ENCODE results near the gene MAGEB3. TPM values are rescaled to one million over a fixed set of nuclear protein-coding genes. Genes with fewer than 3 reads are reported as not detected.

MAGEB3 gene
- polyA plus RNA-seq, 1 experiment: not detected

GRCh38 chrX:30196322-30196721 lies 34.1 kb upstream of the MAGEB3 start:
- CTCF ChIA-PET: interaction anchor here (0.6 to 1.6 kb wide), 5 partner anchors 10 to 162 kb away, joined by 3 to 19 read pairs (median 4); no protein-coding TSS in a partner anchor
- POLR2A ChIA-PET: no interaction called here
- no peak for DNase-seq (ENCODE audit: low read depth, low spot score)

DNA sequence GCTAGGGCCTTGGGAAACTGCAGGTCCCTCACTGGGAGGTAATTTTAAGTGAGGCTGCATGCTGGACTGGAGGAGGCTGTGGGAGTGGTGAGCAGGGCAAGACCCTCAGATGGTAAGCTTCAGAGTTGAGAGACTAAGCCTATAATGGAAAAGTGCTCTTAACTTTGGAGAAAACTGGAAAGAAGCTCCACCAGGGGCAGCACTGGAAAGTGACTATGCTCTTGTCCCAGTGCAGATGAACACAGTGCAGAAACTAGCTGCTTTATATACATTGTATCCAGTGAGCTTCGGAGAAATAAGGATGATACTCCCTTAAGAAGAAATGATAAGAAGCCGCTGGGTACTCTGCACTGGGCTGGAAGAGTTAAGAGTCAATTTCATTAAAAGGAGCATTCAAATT lies 18.3 kb upstream of the MAGEB3 start:
- H3K4me3 ChIP-seq (ENCODE audit: low read depth, low read length): no peak overlapping the region
- TF ChIP-seq, protein P1, sequence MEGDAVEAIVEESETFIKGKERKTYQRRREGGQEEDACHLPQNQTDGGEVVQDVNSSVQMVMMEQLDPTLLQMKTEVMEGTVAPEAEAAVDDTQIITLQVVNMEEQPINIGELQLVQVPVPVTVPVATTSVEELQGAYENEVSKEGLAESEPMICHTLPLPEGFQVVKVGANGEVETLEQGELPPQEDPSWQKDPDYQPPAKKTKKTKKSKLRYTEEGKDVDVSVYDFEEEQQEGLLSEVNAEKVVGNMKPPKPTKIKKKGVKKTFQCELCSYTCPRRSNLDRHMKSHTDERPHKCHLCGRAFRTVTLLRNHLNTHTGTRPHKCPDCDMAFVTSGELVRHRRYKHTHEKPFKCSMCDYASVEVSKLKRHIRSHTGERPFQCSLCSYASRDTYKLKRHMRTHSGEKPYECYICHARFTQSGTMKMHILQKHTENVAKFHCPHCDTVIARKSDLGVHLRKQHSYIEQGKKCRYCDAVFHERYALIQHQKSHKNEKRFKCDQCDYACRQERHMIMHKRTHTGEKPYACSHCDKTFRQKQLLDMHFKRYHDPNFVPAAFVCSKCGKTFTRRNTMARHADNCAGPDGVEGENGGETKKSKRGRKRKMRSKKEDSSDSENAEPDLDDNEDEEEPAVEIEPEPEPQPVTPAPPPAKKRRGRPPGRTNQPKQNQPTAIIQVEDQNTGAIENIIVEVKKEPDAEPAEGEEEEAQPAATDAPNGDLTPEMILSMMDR (IDR thresholded peaks at IDR 0.05; ENCODE audit: low read depth, low read length): no peak
- POLR2A ChIA-PET: no interaction called here
- no peaks in the 10 kb centered on the region for H3K27me3 ChIP-seq (ENCODE audit: control insufficient read depth, insufficient read depth, low read length)
- DNase-seq (ENCODE audit: low read depth, low spot score): no peak
- CTCF ChIA-PET: no interaction called here
- H3K9me3 ChIP-seq (ENCODE audit: control insufficient read depth, insufficient read depth, low read length): no peaks in the 10 kb centered on the region; the same call in 1 of the 2 replicates
- no peak overlapping the region for H3K27ac ChIP-seq (ENCODE audit: low read depth, low read length)

More at GRCh38 chrX:30196322-30196721, 34.1 kb upstream of the MAGEB3 start:
- Histone ChIP-seq H3K4me3 (ENCODE audit: low read depth, low read length) (no peak overlapping the region), H3K9me3 (ENCODE audit: control insufficient read depth, insufficient read depth, low read length) (no peaks in the 10 kb centered on the region), H3K27me3 (ENCODE audit: control insufficient read depth, insufficient read depth, low read length) (no peaks in the 10 kb centered on the region), H3K27ac (ENCODE audit: low read depth, low read length) (no peak overlapping the region)
- TF ChIP-seq, protein P1 (IDR thresholded peaks at IDR 0.05; ENCODE audit: low read depth, low read length): no peak

DNA sequence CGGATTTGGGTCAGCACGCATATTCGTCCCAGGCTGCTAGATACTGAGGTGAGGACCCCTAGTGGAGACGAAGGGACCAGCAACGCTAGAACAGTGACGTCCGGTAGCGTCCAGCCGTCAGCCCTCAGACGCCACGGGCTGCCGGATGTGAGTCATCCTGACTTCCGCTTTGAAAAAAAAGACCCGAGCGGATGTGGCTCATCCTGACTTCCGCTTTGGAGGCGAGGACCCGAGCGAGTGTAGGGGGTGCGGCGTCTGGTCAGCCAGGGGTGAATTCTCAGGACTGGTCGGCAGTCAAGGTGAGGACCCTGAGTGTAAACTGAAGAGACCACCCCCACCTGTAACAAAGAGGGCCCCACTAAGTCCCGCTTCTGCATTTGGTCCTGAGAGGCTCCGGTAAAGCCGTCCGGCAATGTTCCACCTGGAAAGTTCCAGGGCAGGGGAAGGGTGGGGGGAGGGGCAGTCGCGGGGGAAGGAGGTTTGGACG lies 15.1 kb upstream of the MAGEB3 start, which contains the start of gene MAGEB2:
MAGEB2 (plus strand) TSS at position 207 of the 487 bp plus-strand sequence. CDS start 3,018 bp downstream, outside the sequence.
- TF ChIP-seq, protein P1 (IDR thresholded peaks at IDR 0.05; ENCODE audit: low read depth, low read length): no peak
- H3K27ac ChIP-seq (ENCODE audit: low read depth, low read length): no peak within 1 kb of the TSS
- ChIA-PET CTCF (no interaction called here), POLR2A (no interaction called here)
- no peaks in the 10 kb centered on the region for H3K27me3 ChIP-seq (ENCODE audit: control insufficient read depth, insufficient read depth, low read length)
- no peak for DNase-seq (ENCODE audit: low read depth, low spot score)
- no peaks in the 10 kb centered on the region; the same call in 1 of the 2 replicates for H3K9me3 ChIP-seq (ENCODE audit: control insufficient read depth, insufficient read depth, low read length)
- H3K4me3 ChIP-seq (ENCODE audit: low read depth, low read length): no peak within 1 kb of the TSS

DNA sequence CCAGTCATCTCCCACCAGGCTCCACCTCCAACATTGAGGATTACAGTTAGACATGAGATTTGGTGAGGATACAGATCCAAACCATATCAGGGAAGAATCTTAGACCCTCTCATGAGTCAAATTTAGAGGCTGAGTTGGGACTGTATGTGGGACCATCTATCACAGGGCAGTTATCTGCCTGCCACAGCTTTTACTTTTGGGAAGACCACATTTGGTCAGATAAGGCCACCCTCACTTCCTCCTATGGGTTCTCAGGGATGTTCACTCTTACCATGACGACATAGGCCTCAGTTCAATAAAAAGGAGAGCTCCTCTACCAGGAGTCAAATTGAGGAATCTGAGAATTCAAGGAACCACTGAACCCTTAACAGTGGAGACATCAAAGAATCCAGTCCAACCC lies 13.0 kb upstream of the MAGEB3 start:
- DNase-seq (ENCODE audit: low read depth, low spot score): no peak
- Histone ChIP-seq H3K27ac (ENCODE audit: low read depth, low read length) (no peak overlapping the region), H3K27me3 (ENCODE audit: control insufficient read depth, insufficient read depth, low read length) (no peaks in the 10 kb centered on the region), H3K4me3 (ENCODE audit: low read depth, low read length) (no peak overlapping the region), H3K9me3 (ENCODE audit: control insufficient read depth, insufficient read depth, low read length) (no peaks in the 10 kb centered on the region; the same call in 1 of the 2 replicates)
- TF ChIP-seq, protein P1 (IDR thresholded peaks at IDR 0.05; ENCODE audit: low read depth, low read length): no peak
- ChIA-PET POLR2A (no interaction called here), CTCF (no interaction called here)

DNA sequence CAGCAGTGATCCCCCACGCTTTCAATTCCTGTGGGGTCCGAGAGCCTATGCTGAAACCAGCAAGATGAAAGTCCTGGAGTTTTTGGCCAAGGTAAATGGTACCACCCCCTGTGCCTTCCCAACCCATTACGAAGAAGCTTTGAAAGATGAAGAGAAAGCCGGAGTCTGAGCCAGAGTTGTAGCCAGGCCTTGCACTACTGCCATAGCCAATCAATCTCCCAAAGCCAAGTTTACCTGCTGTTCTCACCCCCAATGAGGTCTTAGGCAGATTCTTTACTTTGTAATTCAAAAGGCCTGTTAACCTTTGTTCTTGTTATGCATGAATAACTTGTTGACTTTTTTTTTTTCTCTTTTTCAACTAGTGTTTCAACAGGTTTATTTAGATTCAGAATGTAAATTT lies 11.1 kb upstream of the MAGEB3 start:
- DNase-seq (ENCODE audit: low read depth, low spot score): no peak
- Histone ChIP-seq H3K9me3 (ENCODE audit: control insufficient read depth, insufficient read depth, low read length) (no peaks in the 10 kb centered on the region; the same call in 1 of the 2 replicates), H3K27ac (ENCODE audit: low read depth, low read length) (no peak overlapping the region), H3K27me3 (ENCODE audit: control insufficient read depth, insufficient read depth, low read length) (no peaks in the 10 kb centered on the region), H3K4me3 (ENCODE audit: low read depth, low read length) (no peak overlapping the region)
- POLR2A ChIA-PET: no interaction called here
- TF ChIP-seq, protein P1 (IDR thresholded peaks at IDR 0.05; ENCODE audit: low read depth, low read length): no peak
- CTCF ChIA-PET: no interaction called here

Data from AG04450 (cell line).